ENCODE measurements around the gene MKI67.
"Not testable (repeated sequence)": the region's sequence is repeated elsewhere in the genome, so short reads cannot be mapped to it uniquely, and the experiment has no call there.

The MKI67 gene

GRCh38 chr10:128110339-128110738, 15.9 kb downstream of the MKI67 start:
- Mint-ChIP-seq H3K36me3 (no peaks in the 10 kb centered on the region), H3K4me3 (no peak overlapping the region), H3K27ac (no peak overlapping the region), H3K4me1 (no peaks in the 10 kb centered on the region), H3K27me3 (no peaks in the 10 kb centered on the region), H3K9me3 (no peaks in the 10 kb centered on the region)
- no peak for DNase-seq (ENCODE audit: low spot score in 2 of 2)
- no peak for ATAC-seq (ENCODE audit: low read depth)

GRCh38 chr10:128109707-128110106, 16.5 kb downstream of the MKI67 start:
- H3K4me3 Mint-ChIP-seq: no peak overlapping the region
- no peaks in the 10 kb centered on the region for H3K4me1 Mint-ChIP-seq

GRCh38 chr10:128105383-128105782, 20.8 kb downstream of the MKI67 start:
- H3K27me3 Mint-ChIP-seq: no peaks in the 10 kb centered on the region
- DNase-seq (ENCODE audit: low spot score in 2 of 2) (no peak), ATAC-seq (ENCODE audit: low read depth) (no peak)
- no peaks in the 10 kb centered on the region for H3K4me1 Mint-ChIP-seq
- H3K27ac Mint-ChIP-seq: no peak overlapping the region
- H3K36me3 Mint-ChIP-seq: no peaks in the 10 kb centered on the region
- no peaks in the 10 kb centered on the region for H3K9me3 Mint-ChIP-seq
- no peak overlapping the region for H3K4me3 Mint-ChIP-seq

More at GRCh38 chr10:128109707-128110106, 16.5 kb downstream of the MKI67 start:
- Mint-ChIP-seq H3K27me3 (no peaks in the 10 kb centered on the region), H3K9me3 (no peaks in the 10 kb centered on the region), H3K27ac (no peak overlapping the region), H3K36me3 (no peaks in the 10 kb centered on the region)
- DNase-seq (ENCODE audit: low spot score in 2 of 2): no peak
- ATAC-seq (ENCODE audit: low read depth): no peak

- Mint-ChIP-seq H3K27me3 (no peaks in the 10 kb centered on the region), H3K9me3 (no peaks in the 10 kb centered on the region), H3K36me3 (no peaks in the 10 kb centered on the region), H3K4me3 (no peak overlapping the region), H3K4me1 (no peaks in the 10 kb centered on the region), H3K27ac (no peak overlapping the region)
- ATAC-seq (ENCODE audit: low read depth) (no peak), DNase-seq (ENCODE audit: low spot score in 2 of 2) (no peak)
Observed at GRCh38 chr10:128103229-128103714, 23.0 kb downstream of the MKI67 start.

- Mint-ChIP-seq H3K27ac (no peak overlapping the region), H3K9me3 (no peaks in the 10 kb centered on the region), H3K27me3 (no peaks in the 10 kb centered on the region), H3K4me1 (no peaks in the 10 kb centered on the region), H3K36me3 (no peaks in the 10 kb centered on the region), H3K4me3 (no peak overlapping the region)
- DNase-seq (ENCODE audit: low spot score in 2 of 2) (no peak), ATAC-seq (ENCODE audit: low read depth) (no peak)
Observed at GRCh38 chr10:128102480-128103228, 23.6 kb downstream of the MKI67 start.

- Mint-ChIP-seq H3K27ac (no peak overlapping the region), H3K9me3 (no peaks in the 10 kb centered on the region), H3K36me3 (no peaks in the 10 kb centered on the region), H3K4me1 (no peaks in the 10 kb centered on the region), H3K27me3 (no peaks in the 10 kb centered on the region), H3K4me3 (no peak overlapping the region)
- DNase-seq (ENCODE audit: low spot score in 2 of 2): no peak
- no peak for ATAC-seq (ENCODE audit: low read depth)
Observed at GRCh38 chr10:128101901-128102300, 24.3 kb downstream of the MKI67 start.

- peaks cover 12% of the 10 kb centered on the region for H3K4me1 Mint-ChIP-seq
- ATAC-seq (ENCODE audit: low read depth) (no peak), DNase-seq (ENCODE audit: low spot score in 2 of 2) (no peak)
- no peaks in the 10 kb centered on the region for H3K36me3 Mint-ChIP-seq
- no peaks in the 10 kb centered on the region for H3K27me3 Mint-ChIP-seq
- no peak overlapping the region for H3K27ac Mint-ChIP-seq
- no peaks in the 10 kb centered on the region for H3K9me3 Mint-ChIP-seq
- H3K4me3 Mint-ChIP-seq: no peak overlapping the region
Observed at GRCh38 chr10:128099901-128100300, 26.3 kb downstream of the MKI67 start.

GRCh38 chr10:128098631-128099030, 27.6 kb downstream of the MKI67 start:
- Mint-ChIP-seq H3K36me3 (no peaks in the 10 kb centered on the region), H3K27ac (no peak overlapping the region), H3K4me1 (peaks cover 12% of the 10 kb centered on the region), H3K27me3 (no peaks in the 10 kb centered on the region), H3K9me3 (no peaks in the 10 kb centered on the region), H3K4me3 (no peak overlapping the region)
- no peak for DNase-seq (ENCODE audit: low spot score in 2 of 2)
- ATAC-seq (ENCODE audit: low read depth): no peak

GRCh38 chr10:128097783-128098182, 28.4 kb downstream of the MKI67 start:
- no peak for DNase-seq (ENCODE audit: low spot score in 2 of 2)
- no peak for ATAC-seq (ENCODE audit: low read depth)
- no peaks in the 10 kb centered on the region for H3K27me3 Mint-ChIP-seq
- no peak overlapping the region for H3K27ac Mint-ChIP-seq
- H3K4me3 Mint-ChIP-seq: no peak overlapping the region
- peaks cover 12% of the 10 kb centered on the region for H3K4me1 Mint-ChIP-seq
- H3K9me3 Mint-ChIP-seq: no peaks in the 10 kb centered on the region
- H3K36me3 Mint-ChIP-seq: no peaks in the 10 kb centered on the region

- Mint-ChIP-seq H3K27me3 (no peaks in the 10 kb centered on the region), H3K36me3 (no peaks in the 10 kb centered on the region), H3K9me3 (no peaks in the 10 kb centered on the region), H3K4me3 (peak overlapping the region; percentile 35), H3K4me1 (peaks cover 12% of the 10 kb centered on the region), H3K27ac (no peak overlapping the region)
- ATAC-seq (ENCODE audit: low read depth) (no peak), DNase-seq (ENCODE audit: low spot score in 2 of 2) (no peak)
Observed at GRCh38 chr10:128096486-128097199, 29.6 kb downstream of the MKI67 start.

GRCh38 chr10:128095753-128096469, 30.3 kb downstream of the MKI67 start:
- Mint-ChIP-seq H3K4me1 (peaks cover 12% of the 10 kb centered on the region), H3K27me3 (no peaks in the 10 kb centered on the region), H3K4me3 (peak overlapping the region; percentile 35), H3K36me3 (no peaks in the 10 kb centered on the region), H3K9me3 (no peaks in the 10 kb centered on the region), H3K27ac (no peak overlapping the region)
- DNase-seq (ENCODE audit: low spot score in 2 of 2) (no peak), ATAC-seq (ENCODE audit: low read depth) (no peak)

- H3K27me3 Mint-ChIP-seq: no peaks in the 10 kb centered on the region
- H3K36me3 Mint-ChIP-seq: no peaks in the 10 kb centered on the region
- H3K4me1 Mint-ChIP-seq: peaks cover 12% of the 10 kb centered on the region
- peak; percentile 99 for ATAC-seq (ENCODE audit: low read depth)
- peak overlapping the region; percentile 35 for H3K4me3 Mint-ChIP-seq
- peak in 1 of 2 donors; percentile 15 for DNase-seq (ENCODE audit: low spot score in 2 of 2)
- H3K9me3 Mint-ChIP-seq: no peaks in the 10 kb centered on the region
- no peak overlapping the region for H3K27ac Mint-ChIP-seq
Observed at GRCh38 chr10:128095027-128095752, 31.0 kb downstream of the MKI67 start.

GRCh38 chr10:128094596-128094995, 31.6 kb downstream of the MKI67 start:
- not testable (repeated sequence) for H3K36me3 Mint-ChIP-seq; H3K27ac Mint-ChIP-seq; H3K27me3 Mint-ChIP-seq; H3K9me3 Mint-ChIP-seq; ATAC-seq (ENCODE audit: low read depth); DNase-seq (ENCODE audit: low spot score in 2 of 2); H3K4me3 Mint-ChIP-seq
- H3K4me1 Mint-ChIP-seq: peaks cover 12% of the 10 kb centered on the region
